Adipocyte (in vitro differentiated cells): ENCODE results near the gene SHISA7.
"Not testable (repeated sequence)": the region's sequence is repeated elsewhere in the genome, so short reads cannot be mapped to it uniquely, and the experiment has no call there.

Experiments used
- DNase-seq: peaks from one replicate; pipeline ENCODE4 v3.0.0-alpha.2; 2015; ENCODE audit warnings: low read depth
- H3K27me3 ChIP-seq: replicated peaks from 2 replicates; pipeline ENCODE4 v1.7.0; 2013; ENCODE audit warnings: mild to moderate bottlenecking, low read length, moderate library complexity; ENCODE audit not compliant: control insufficient read depth, insufficient read depth
- H3K36me3 ChIP-seq: 2 replicates; pipeline ENCODE4 v1.7.0; 2013; ENCODE audit warnings: low read length, mild to moderate bottlenecking, moderate library complexity; ENCODE audit not compliant: control insufficient read depth, insufficient read depth, severe bottlenecking
- H3K4me1 ChIP-seq: 2 replicates; pipeline ENCODE4 v1.7.0; 2013; ENCODE audit warnings: mild to moderate bottlenecking, low read length, moderate library complexity; ENCODE audit not compliant: control insufficient read depth, insufficient read depth
- H3K4me3 ChIP-seq: 2 replicates; pipeline ENCODE4 v1.7.0; 2013; ENCODE audit warnings: mild to moderate bottlenecking, low read length, moderate library complexity
- H3K9ac ChIP-seq: 2 replicates; pipeline ENCODE4 v1.7.0; 2013; ENCODE audit warnings: mild to moderate bottlenecking, low read length, moderate library complexity
- H3K9me3 ChIP-seq: 2 replicates; pipeline ENCODE4 v1.7.0; 2013; ENCODE audit warnings: mild to moderate bottlenecking, low read length, moderate library complexity; ENCODE audit not compliant: control insufficient read depth

The SHISA7 gene

GRCh38 chr19:55419103-55419502 lies 24.0 kb downstream of the SHISA7 start:
- H3K9ac ChIP-seq = no peak overlapping the region
- no peak for DNase-seq
- H3K4me3 ChIP-seq = no peak overlapping the region
- H3K36me3 ChIP-seq = no peaks in the 10 kb centered on the region
- no peaks in the 10 kb centered on the region for H3K9me3 ChIP-seq
- peaks cover 18% of the 10 kb centered on the region for H3K27me3 ChIP-seq
- H3K4me1 ChIP-seq = no peaks in the 10 kb centered on the region

GRCh38 chr19:55418185-55418584 lies 24.9 kb downstream of the SHISA7 start:
- Histone ChIP-seq H3K27me3 (peaks cover 13% of the 10 kb centered on the region), H3K4me3 (no peak overlapping the region), H3K4me1 (no peaks in the 10 kb centered on the region), H3K36me3 (no peaks in the 10 kb centered on the region), H3K9me3 (no peaks in the 10 kb centered on the region), H3K9ac (no peak overlapping the region)
- DNase-seq = peak; percentile 92

- H3K9me3 ChIP-seq = no peaks in the 10 kb centered on the region
- no peaks in the 10 kb centered on the region for H3K27me3 ChIP-seq
- peaks cover 17% of the 10 kb centered on the region for H3K4me1 ChIP-seq
- H3K4me3 ChIP-seq = no peak overlapping the region
- no peak overlapping the region for H3K9ac ChIP-seq
- DNase-seq = no peak
- peaks cover 11% of the 10 kb centered on the region for H3K36me3 ChIP-seq
Observed at GRCh38 chr19:55410168-55410567, 32.9 kb downstream of the SHISA7 start.

GRCh38 chr19:55409179-55409578 lies 33.9 kb downstream of the SHISA7 start:
- not testable (repeated sequence) for H3K27me3 ChIP-seq, H3K9me3 ChIP-seq, DNase-seq, H3K9ac ChIP-seq, H3K4me3 ChIP-seq
- peaks cover 15% of the 10 kb centered on the region for H3K36me3 ChIP-seq
- H3K4me1 ChIP-seq = peaks cover 17% of the 10 kb centered on the region

- no peaks in the 10 kb centered on the region for H3K27me3 ChIP-seq
- H3K9me3 ChIP-seq = no peaks in the 10 kb centered on the region
- no peak for DNase-seq
- H3K36me3 ChIP-seq = peaks cover 20% of the 10 kb centered on the region
- peak overlapping the region; percentile 87 for H3K4me3 ChIP-seq
- H3K9ac ChIP-seq = peak overlapping the region; percentile 85
- peaks cover 17% of the 10 kb centered on the region for H3K4me1 ChIP-seq
Observed at GRCh38 chr19:55408533-55408872, 34.6 kb downstream of the SHISA7 start.

- no peaks in the 10 kb centered on the region for H3K27me3 ChIP-seq
- H3K36me3 ChIP-seq = peaks cover 25% of the 10 kb centered on the region
- peak; percentile 100 for DNase-seq
- H3K9me3 ChIP-seq = no peaks in the 10 kb centered on the region
- H3K4me1 ChIP-seq = peaks cover 17% of the 10 kb centered on the region
- H3K4me3 ChIP-seq = peak overlapping the region; percentile 87
- H3K9ac ChIP-seq = peak overlapping the region; percentile 91
Observed at GRCh38 chr19:55407800-55408532, 35.1 kb downstream of the SHISA7 start.

GRCh38 chr19:55407550-55407799 lies 35.6 kb downstream of the SHISA7 start, which contains the start of gene UBE2S:
Gene UBE2S (minus strand): TSS chr19:55407788. CDS start chr19:55407589, 199 bp downstream.
- H3K36me3 ChIP-seq = peaks cover 30% of the 10 kb centered on the region
- H3K9ac ChIP-seq = peak within 1 kb of the TSS; percentile 91
- H3K9me3 ChIP-seq, DNase-seq, H3K27me3 ChIP-seq: not testable (repeated sequence)
- peak within 1 kb of the TSS; percentile 87 for H3K4me3 ChIP-seq
- peaks cover 17% of the 10 kb centered on the region for H3K4me1 ChIP-seq

- peaks cover 17% of the 10 kb centered on the region for H3K4me1 ChIP-seq
- H3K27me3 ChIP-seq = no peaks in the 10 kb centered on the region
- H3K4me3 ChIP-seq = peak overlapping the region; percentile 87
- no peaks in the 10 kb centered on the region for H3K9me3 ChIP-seq
- H3K9ac ChIP-seq = peak overlapping the region; percentile 91
- DNase-seq = peak; percentile 68
- peaks cover 34% of the 10 kb centered on the region for H3K36me3 ChIP-seq
Observed at GRCh38 chr19:55406826-55407549, 36.1 kb downstream of the SHISA7 start.

- Histone ChIP-seq H3K27me3 (no peaks in the 10 kb centered on the region), H3K9me3 (no peaks in the 10 kb centered on the region), H3K36me3 (peaks cover 38% of the 10 kb centered on the region), H3K4me3 (peak overlapping the region; percentile 87), H3K9ac (peak overlapping the region; percentile 91), H3K4me1 (peaks cover 17% of the 10 kb centered on the region)
- no peak for DNase-seq
Observed at GRCh38 chr19:55406091-55406825, 36.8 kb downstream of the SHISA7 start.

GRCh38 chr19:55405638-55406037 lies 37.5 kb downstream of the SHISA7 start:
- Histone ChIP-seq H3K4me1 (peaks cover 17% of the 10 kb centered on the region), H3K4me3 (peak overlapping the region; percentile 87), H3K9ac (peak overlapping the region; percentile 91), H3K36me3 (peaks cover 42% of the 10 kb centered on the region), H3K9me3 (no peaks in the 10 kb centered on the region), H3K27me3 (no peaks in the 10 kb centered on the region)
- DNase-seq = no peak

- Histone ChIP-seq H3K9ac (peak overlapping the region; percentile 21), H3K9me3 (no peaks in the 10 kb centered on the region), H3K27me3 (no peaks in the 10 kb centered on the region), H3K36me3 (peaks cover 46% of the 10 kb centered on the region), H3K4me3 (no peak overlapping the region), H3K4me1 (peaks cover 12% of the 10 kb centered on the region)
- no peak for DNase-seq
Observed at GRCh38 chr19:55402509-55402908, 40.6 kb downstream of the SHISA7 start.
